ENCODE data around the gene ARID3A. TPM values are rescaled to one million over a fixed set of nuclear protein-coding genes. Genes with fewer than 3 reads are reported as not detected.
"Not testable (repeated sequence)": the region's sequence is repeated elsewhere in the genome, so short reads cannot be mapped to it uniquely, and the experiment has no call there.

Gene ARID3A
- 11.4 TPM for polyA plus RNA-seq (ENCODE audit: insufficient read length)

GRCh38 chr19:925526-926322 is at the start of gene ARID3A:
ARID3A (plus strand) TSS chr19:926035; CDS start chr19:929529, 3,494 bp downstream.
- DNase-seq (ENCODE audit: low read depth) = no peak

GRCh38 chr19:876089-876488 is 49.7 kb upstream of the ARID3A start:
- DNase-seq (ENCODE audit: low read depth) = no peak

GRCh38 chr19:876780-877314 is 49.0 kb upstream of the ARID3A start:
- DNase-seq (ENCODE audit: low read depth) = no peak

GRCh38 chr19:877992-878660 is 47.7 kb upstream of the ARID3A start:
- DNase-seq (ENCODE audit: low read depth) = not testable (repeated sequence)

GRCh38 chr19:878751-879561 is 46.9 kb upstream of the ARID3A start:
- DNase-seq (ENCODE audit: low read depth) = not testable (repeated sequence)

GRCh38 chr19:879711-880438 is 46.0 kb upstream of the ARID3A start:
- no peak for DNase-seq (ENCODE audit: low read depth)

- DNase-seq (ENCODE audit: low read depth) = no peak
Observed at GRCh38 chr19:881385-882071, 44.3 kb upstream of the ARID3A start.

GRCh38 chr19:882871-883497 is 42.9 kb upstream of the ARID3A start:
- DNase-seq (ENCODE audit: low read depth) = no peak

- DNase-seq (ENCODE audit: low read depth) = no peak
Observed at GRCh38 chr19:883661-884211, 42.1 kb upstream of the ARID3A start.

- no peak for DNase-seq (ENCODE audit: low read depth)
Observed at GRCh38 chr19:884420-885211, 41.2 kb upstream of the ARID3A start.

- no peak for DNase-seq (ENCODE audit: low read depth)
Observed at GRCh38 chr19:885536-886224, 40.2 kb upstream of the ARID3A start.

- DNase-seq (ENCODE audit: low read depth) = no peak
Observed at GRCh38 chr19:887072-887471, 38.8 kb upstream of the ARID3A start.

GRCh38 chr19:887599-887998 is 38.2 kb upstream of the ARID3A start:
- no peak for DNase-seq (ENCODE audit: low read depth)

- DNase-seq (ENCODE audit: low read depth) = no peak
Observed at GRCh38 chr19:888581-889385, 37.1 kb upstream of the ARID3A start.

- DNase-seq (ENCODE audit: low read depth) = no peak
Observed at GRCh38 chr19:889662-890295, 36.1 kb upstream of the ARID3A start.

- DNase-seq (ENCODE audit: low read depth) = no peak
Observed at GRCh38 chr19:890831-891230, 35.0 kb upstream of the ARID3A start.
